GM19455 (cell line): Measurements from ENCODE around the gene PRICKLE2.

ENCODE experiments used
- ATAC-seq: cut with Tn5 transposase; IDR thresholded peaks from one replicate; pipeline ENCODE4 v1.9.1; 2021; ENCODE audit not compliant: unreplicated experiment

PRICKLE2 gene

DNA sequence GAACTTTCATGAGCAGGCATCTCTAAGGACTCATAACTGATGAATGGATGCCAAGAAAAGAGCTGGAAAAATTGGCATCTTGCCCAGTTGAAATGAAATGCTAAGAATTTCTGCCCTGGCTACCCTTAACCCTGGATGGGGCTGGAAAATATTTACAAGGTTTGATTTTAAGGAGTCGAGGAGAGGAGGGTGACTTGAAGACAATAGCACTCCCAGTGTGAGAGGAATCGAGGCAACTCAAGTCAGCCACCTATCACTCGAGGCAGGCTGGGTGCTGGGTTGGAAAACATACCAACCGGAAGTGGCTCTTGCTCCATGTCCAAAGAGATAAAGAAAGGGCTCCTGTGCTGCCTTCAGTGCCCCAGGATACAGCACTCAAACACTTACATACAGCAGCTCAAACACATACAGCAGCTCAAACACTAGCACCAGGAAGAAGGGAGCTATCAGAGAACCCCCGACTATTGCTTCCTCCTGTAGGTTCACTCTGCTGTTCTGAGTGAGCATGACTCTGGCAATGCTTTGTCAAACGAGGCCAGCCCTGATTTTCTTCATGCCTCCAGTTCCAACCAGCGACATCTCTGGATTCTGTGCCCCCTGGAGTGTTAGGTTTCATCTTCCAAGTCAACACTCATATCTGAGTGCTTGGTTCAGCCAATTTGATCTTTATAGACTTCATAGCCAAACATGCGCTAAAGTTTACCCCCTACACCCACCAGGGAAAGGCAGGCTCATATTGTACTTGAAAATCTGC, 4.9 kb downstream of the PRICKLE2 start:
- ATAC-seq, result no peak

- no peak for ATAC-seq
These were observed 6.5 kb downstream of the PRICKLE2 start for GRCh38 chr3:64218746-64219145.

DNA sequence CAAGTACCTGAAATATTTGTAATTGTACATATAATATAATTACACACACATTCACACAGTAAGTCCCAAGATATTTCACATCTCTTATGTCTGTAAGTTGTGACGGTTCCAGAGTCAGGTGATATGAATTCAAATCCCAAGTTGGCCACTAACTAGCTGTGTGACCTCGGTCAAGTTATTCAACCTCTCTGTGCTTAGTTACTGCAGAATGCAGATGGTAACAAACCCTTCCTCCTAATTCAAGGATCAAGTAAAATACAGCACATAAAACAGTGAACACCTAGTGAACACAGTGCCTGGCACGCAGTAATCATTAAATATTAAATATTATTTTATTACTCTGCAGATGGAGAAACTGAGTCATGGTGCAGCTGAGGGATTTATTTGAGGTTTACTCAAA, 6.9 kb downstream of the PRICKLE2 start:
- ATAC-seq, result no peak

DNA sequence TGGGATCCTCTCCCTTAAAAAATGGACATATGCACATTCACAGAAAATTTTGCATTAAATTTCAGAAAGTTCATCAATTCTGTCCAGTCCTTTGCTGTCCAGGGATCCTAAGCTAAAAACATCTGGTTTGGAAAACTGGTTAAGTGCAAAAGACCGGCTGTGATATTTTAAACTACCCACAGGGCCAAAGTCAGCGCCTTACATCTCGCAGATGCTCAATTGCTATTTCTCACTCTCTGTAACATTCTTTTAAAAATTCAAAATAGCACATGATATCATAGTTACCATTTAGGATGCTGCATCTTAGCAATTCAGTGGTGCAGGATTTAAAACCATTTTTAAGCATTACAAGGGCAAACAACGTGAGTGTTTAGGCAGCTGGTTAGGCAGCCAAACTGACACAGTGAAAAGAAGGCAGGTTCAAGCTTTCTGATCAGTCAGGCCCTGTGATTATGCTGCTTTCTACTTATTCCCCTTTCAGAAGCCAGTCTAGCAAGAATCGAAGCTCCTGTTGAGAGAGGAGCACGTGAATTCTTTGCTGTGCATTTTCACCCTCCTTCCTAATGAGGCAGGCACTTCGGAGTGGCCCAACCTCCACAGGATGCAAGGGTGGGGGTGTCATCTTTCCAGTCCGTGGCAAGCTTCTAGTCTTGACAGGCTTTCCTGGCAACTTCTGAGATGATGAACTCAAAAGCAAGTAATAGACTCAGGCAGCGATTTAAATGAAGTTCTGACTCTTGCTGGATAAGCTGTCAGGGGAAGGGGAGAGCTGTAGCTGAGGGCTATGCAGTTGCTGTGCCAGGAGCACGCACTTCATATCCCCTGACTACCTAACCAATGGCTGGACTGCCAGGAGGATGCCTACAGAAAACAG, 8.8 kb downstream of the PRICKLE2 start:
- ATAC-seq, result no peak

GRCh38 chr3:64215559-64215958, 9.7 kb downstream of the PRICKLE2 start:
- ATAC-seq, result no peak

GRCh38 chr3:64215103-64215502, 10.2 kb downstream of the PRICKLE2 start:
- ATAC-seq, result no peak

GRCh38 chr3:64214381-64215018, 10.8 kb downstream of the PRICKLE2 start:
- no peak for ATAC-seq

DNA sequence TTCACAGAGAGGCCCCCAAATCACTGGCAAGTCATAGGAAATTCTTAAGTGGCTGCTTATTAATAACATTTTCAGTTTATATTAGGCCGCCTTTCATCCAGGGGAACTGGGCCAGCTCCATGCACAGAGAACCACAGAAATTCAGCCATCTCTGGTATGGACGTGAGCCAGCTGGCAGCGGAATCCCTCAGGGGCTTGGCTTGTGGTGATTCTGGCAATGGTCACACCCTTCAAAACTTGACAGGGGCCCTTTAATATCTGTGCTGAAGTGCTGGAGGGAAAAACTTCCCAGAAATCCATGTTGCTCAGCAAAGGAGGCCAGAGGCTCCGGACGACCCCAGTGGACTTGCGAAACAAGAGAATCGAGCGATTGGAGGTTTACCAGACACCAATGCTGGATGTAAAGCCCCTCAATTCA, 11.3 kb downstream of the PRICKLE2 start:
- ATAC-seq, result no peak

DNA sequence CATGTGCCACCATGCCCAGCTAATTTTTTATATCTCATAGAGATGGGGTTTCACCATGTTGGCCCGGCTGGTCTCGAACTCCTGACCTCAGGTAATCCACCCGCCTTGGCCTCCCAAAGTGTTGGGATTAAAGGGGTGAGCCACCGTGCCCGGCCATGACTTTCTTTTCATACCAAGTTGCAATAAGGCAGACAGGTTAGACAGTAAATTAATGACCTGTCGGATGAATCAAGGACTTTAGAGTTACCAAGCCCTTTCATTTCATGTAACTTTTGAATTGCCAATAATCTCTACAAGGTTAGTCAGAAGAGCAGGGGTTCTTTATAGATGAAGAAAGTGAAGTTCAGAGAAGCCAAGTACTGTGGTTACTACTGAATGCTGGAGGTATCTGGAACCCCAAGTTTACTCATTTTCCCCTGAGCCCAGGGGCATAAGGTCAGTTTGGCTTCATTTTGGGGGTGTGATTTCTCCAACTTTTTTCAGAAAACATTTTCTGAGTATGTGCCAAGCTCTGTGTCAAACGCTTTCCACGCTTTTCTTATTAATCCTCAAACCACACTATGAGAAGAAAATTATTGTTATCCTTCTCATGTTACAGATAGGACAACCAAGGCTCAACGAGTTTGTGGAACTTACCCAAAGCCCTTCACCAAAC, 11.9 kb downstream of the PRICKLE2 start:
- no peak for ATAC-seq

DNA sequence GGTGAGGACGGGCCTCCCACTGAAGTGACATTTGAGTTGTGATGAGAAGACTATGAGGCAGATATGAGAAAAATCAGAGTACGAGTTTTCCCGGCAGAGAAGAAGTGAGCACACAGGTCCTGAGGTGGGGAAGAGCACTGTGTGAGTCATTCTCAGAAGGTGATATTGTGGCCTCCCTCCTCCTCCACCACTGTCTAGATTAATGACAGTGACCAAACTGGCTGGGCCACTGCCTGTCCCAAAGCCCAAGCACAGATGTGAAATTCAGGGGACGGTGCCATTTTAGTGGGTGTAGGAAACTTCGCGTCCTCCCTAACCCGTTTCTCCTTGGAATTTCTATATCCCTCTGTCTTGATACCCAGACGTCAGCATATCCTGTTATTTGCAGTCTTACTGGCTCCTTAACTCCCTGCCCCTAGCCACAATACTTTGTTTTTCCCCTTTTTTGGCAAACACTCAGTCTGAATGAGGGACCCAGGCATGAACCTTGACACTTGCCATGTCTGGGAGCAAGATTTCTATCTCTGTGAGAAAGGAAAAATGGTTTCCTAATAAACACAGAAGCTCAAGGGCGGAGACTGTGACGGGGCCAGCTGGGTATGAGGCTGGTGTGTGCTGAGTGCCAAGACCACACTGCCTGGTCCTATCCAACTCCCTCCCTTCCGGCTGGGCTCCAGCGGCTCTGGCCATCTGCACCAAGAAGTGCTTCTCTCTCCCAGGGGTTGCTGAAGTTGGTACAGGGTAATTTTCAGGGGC, 15.2 kb downstream of the PRICKLE2 start:
- no peak for ATAC-seq

- ATAC-seq, result no peak
These were observed 17.8 kb downstream of the PRICKLE2 start for GRCh38 chr3:64207289-64208080.

GRCh38 chr3:64203969-64204908, 21.0 kb downstream of the PRICKLE2 start:
- ATAC-seq, result no peak

DNA sequence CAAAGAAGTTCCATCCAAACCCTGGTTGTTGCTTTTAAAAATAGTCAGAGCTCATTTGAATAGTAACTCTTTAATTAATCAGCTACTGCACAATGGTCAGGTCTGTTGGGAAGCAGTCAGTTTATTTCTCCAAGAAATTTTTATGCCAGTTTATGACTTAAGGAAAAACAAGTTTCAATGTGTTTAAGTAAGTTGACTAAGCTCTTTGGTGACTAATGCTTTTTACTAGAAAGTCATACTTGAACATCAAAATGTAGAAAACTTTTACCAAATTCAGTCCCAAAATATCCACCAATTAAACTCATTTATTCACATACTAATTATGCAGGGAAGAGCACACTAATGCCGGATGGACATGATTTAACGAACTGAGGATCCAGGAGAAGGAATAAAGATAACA, 22.1 kb downstream of the PRICKLE2 start:
- no peak for ATAC-seq

- no peak for ATAC-seq
These were observed 25.3 kb downstream of the PRICKLE2 start for GRCh38 chr3:64199932-64200331.

DNA sequence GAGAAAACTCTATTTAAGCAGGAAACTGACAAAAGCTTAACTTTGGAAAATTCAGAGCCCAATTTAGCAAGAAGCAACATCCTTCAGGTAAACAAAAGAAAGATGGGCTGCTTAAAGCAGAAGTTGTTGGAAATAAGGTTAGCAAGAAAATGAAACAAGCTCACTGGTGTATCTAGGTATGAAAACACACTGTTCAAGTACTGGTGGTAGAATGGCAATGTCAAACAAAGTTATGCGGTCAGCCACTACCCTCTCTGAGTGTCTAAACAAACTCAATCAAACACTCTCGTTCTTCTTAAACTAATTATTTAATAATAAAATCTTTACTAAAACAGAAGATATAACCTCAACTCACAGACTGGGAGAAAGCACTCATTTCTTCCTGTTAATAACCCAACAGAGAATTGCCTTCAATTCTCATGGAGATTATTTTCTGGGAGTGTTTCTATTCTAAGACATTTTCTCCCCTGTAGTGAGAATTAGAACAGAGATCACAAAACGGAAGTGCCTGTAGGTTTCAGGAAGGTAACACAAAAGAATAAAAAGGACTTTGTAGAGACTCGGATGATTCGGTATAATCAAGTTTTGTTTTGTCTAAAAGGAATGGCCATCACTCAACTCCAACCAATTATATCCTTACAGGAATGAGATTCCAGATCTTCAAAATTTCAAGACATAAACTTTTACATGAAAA, 28.9 kb downstream of the PRICKLE2 start:
- ATAC-seq, result no peak

GRCh38 chr3:64195789-64196188, 29.5 kb downstream of the PRICKLE2 start:
- ATAC-seq, result no peak

DNA sequence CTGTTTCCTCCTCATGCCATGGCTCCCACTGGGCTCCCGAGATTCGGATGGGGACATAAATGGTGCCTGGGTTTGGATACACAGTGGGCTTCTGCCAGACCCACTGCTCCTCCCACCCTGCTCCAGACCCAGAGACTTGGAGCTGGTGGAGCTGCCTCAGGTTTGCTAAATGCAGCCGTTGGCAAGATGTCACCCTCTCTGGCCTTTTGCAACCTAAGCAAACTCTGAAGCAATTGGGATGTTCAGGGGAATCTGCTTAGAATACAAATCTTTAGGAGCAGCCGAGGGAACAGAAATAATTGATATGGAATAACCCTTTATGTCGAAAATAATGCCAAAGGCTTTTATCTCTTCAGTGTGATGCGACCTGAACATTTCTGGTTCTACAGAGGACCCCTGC, 33.4 kb downstream of the PRICKLE2 start:
- no peak for ATAC-seq
